ENCODE results near the gene ZNF595.
"Not testable (repeated sequence)": the region's sequence is repeated elsewhere in the genome, so short reads cannot be mapped to it uniquely, and the experiment has no call there.

DNA sequence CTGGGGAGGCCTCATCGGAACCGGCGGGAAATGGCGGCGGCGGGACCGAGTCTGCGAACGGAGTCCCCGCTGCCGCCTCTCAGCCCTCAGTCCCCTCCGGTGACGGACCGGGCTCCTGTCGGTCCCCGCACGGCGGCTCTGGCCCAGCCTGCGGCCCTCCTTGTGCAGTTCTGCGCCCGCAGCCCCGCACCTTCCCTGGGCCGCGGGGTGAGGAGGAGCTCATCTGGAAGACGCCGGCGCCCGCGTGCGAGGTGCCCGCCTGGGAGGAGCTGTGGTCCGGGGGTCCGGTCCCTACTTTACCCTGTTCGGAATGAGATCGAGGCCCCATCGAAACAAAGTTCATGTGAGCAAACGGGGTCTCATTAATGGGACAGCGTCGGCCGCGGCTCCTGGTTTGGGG, 400 bp downstream of the ZNF595 start:
- not testable (repeated sequence) for TF ChIP-seq POLR2A, CTCF (IDR thresholded peaks at IDR 0.05)

Measured in prostate gland (tissue), 2 donors.